HG02938 (cell line): ENCODE measurements around the gene MAML3.

ENCODE experiments used
- ATAC-seq: cut with Tn5 transposase; IDR thresholded peaks from one replicate; pipeline ENCODE4 v1.9.1; 2021; ENCODE audit warnings: mild to moderate bottlenecking, moderate library complexity; ENCODE audit not compliant: unreplicated experiment

The MAML3 gene

GRCh38 chr4:140102421-140102820 is 51.6 kb downstream of the MAML3 start:
- no peak for ATAC-seq

- ATAC-seq = no peak
Measured at GRCh38 chr4:140100771-140101170, 53.2 kb downstream of the MAML3 start.

GRCh38 chr4:140099983-140100382 is 54.0 kb downstream of the MAML3 start:
- no peak for ATAC-seq

- ATAC-seq = no peak
Measured at GRCh38 chr4:140098455-140099160, 55.4 kb downstream of the MAML3 start.

GRCh38 chr4:140097572-140097971 is 56.4 kb downstream of the MAML3 start:
- ATAC-seq = no peak

GRCh38 chr4:140096921-140097320 is 57.1 kb downstream of the MAML3 start:
- ATAC-seq = no peak

- no peak for ATAC-seq
Measured at GRCh38 chr4:140096483-140096861, 57.5 kb downstream of the MAML3 start.

- ATAC-seq = peak; percentile 65
Measured at GRCh38 chr4:140095694-140096482, 58.1 kb downstream of the MAML3 start.

- ATAC-seq = no peak
Measured at GRCh38 chr4:140094438-140095420, 59.3 kb downstream of the MAML3 start.

- ATAC-seq = no peak
Measured at GRCh38 chr4:140092094-140092851, 61.7 kb downstream of the MAML3 start.

- no peak for ATAC-seq
Measured at GRCh38 chr4:140091305-140091704, 62.7 kb downstream of the MAML3 start.

GRCh38 chr4:140090215-140090731 is 63.7 kb downstream of the MAML3 start:
- ATAC-seq = no peak

- no peak for ATAC-seq
Measured at GRCh38 chr4:140089216-140089615, 64.8 kb downstream of the MAML3 start.

- no peak for ATAC-seq
Measured at GRCh38 chr4:140088323-140088967, 65.5 kb downstream of the MAML3 start.

GRCh38 chr4:140085881-140086280 is 68.1 kb downstream of the MAML3 start:
- no peak for ATAC-seq

- ATAC-seq = no peak
Measured at GRCh38 chr4:140085062-140085622, 68.8 kb downstream of the MAML3 start.

- ATAC-seq = no peak
Measured at GRCh38 chr4:140084385-140084784, 69.6 kb downstream of the MAML3 start.

GRCh38 chr4:140082391-140082755 is 71.6 kb downstream of the MAML3 start:
- ATAC-seq = no peak

GRCh38 chr4:140081641-140082390 is 72.2 kb downstream of the MAML3 start:
- ATAC-seq = no peak
